ENCODE results near the gene HDAC3. TPM values are rescaled to one million over a fixed set of nuclear protein-coding genes. Genes with fewer than 3 reads are reported as not detected.

HDAC3 gene
- total RNA-seq, 1 experiment from 2014 or later: 66.8 TPM

DNA sequence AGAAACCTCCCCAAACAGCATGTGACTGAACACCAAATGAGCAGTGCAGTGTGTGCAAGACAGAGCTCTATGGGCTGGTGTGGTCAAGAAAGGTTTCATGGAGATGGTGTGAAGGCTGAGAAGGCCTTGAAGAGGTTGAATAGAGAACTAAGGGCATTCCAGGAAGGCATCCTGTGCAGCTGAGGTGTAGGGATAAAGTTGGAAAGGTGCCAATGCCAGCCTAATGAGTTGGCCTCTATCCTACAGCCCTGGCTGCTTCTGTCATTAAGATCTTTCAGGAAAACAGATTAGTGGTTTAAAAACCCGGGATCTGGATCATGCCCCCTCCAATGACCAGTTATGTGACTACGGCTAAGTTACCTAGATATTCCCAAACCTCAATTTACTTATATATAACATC, 4.0 kb downstream of the HDAC3 start:
- H3K27ac ChIP-seq (ENCODE audit: low read length): no peak overlapping the region
- DNase-seq: no peak
- BruUV-seq (replicated peaks): no TSS peak
- no peaks in the 10 kb centered on the region for H3K9me3 ChIP-seq (ENCODE audit: low read length)
- no peaks in the 10 kb centered on the region for H3F3A ChIP-seq (ENCODE audit: low read length, unreplicated experiment)
- no peak overlapping the region for H3K9ac ChIP-seq (ENCODE audit: low read length)
- no peaks in the 10 kb centered on the region for H3K27me3 ChIP-seq (ENCODE audit: low read length)
- intact Hi-C loops (cut with micrococcal nuclease): no loop called here
- no peak overlapping the region for H3K4me2 ChIP-seq (ENCODE audit: low read length)
- peaks cover 6% of the 10 kb centered on the region; the same call in 1 of the 2 replicates for H4K20me1 ChIP-seq (ENCODE audit: low read length)
- H3K79me2 ChIP-seq (ENCODE audit: low read length): peaks cover 50% of the 10 kb centered on the region
- no peaks in the 10 kb centered on the region; the same call in 1 of the 2 replicates for H3K36me3 ChIP-seq (ENCODE audit: low read depth, low read length)
- TF ChIP-seq, protein P1, sequence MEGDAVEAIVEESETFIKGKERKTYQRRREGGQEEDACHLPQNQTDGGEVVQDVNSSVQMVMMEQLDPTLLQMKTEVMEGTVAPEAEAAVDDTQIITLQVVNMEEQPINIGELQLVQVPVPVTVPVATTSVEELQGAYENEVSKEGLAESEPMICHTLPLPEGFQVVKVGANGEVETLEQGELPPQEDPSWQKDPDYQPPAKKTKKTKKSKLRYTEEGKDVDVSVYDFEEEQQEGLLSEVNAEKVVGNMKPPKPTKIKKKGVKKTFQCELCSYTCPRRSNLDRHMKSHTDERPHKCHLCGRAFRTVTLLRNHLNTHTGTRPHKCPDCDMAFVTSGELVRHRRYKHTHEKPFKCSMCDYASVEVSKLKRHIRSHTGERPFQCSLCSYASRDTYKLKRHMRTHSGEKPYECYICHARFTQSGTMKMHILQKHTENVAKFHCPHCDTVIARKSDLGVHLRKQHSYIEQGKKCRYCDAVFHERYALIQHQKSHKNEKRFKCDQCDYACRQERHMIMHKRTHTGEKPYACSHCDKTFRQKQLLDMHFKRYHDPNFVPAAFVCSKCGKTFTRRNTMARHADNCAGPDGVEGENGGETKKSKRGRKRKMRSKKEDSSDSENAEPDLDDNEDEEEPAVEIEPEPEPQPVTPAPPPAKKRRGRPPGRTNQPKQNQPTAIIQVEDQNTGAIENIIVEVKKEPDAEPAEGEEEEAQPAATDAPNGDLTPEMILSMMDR (conservative IDR thresholded peaks at IDR 0.05; ENCODE audit: low read depth, low read length): no peak
- TF ChIP-seq EZH2 (IDR thresholded peaks at IDR 0.05; ENCODE audit: low read length, unreplicated experiment): no peak
- no peak for TF ChIP-seq EZH2phosphoT487 (IDR thresholded peaks at IDR 0.05; ENCODE audit: borderline replicate concordance, low read length)
- POLR2A ChIA-PET (ENCODE audit: unreplicated experiment): interaction anchor here (0.6 kb wide), 1 partner anchor 24 kb away, joined by 4 read pairs; no protein-coding TSS in a partner anchor
- H3K4me3 ChIP-seq (ENCODE audit: low read length): no peak overlapping the region
- CTCF ChIA-PET: interaction anchor here (1.0 kb wide), 1 partner anchor 41 kb away, joined by 3 read pairs; no protein-coding TSS in a partner anchor
- H3K9me2 ChIP-seq (replicated peaks; ENCODE audit: low read length): no peaks in the 10 kb centered on the region
- no peak for ATAC-seq
- H3K4me1 ChIP-seq (ENCODE audit: insufficient read depth, low read length): peaks cover 16% of the 10 kb centered on the region; the same call in 1 of the 2 replicates
- no peak overlapping the region for H2AFZ ChIP-seq (ENCODE audit: low read length)

DNA sequence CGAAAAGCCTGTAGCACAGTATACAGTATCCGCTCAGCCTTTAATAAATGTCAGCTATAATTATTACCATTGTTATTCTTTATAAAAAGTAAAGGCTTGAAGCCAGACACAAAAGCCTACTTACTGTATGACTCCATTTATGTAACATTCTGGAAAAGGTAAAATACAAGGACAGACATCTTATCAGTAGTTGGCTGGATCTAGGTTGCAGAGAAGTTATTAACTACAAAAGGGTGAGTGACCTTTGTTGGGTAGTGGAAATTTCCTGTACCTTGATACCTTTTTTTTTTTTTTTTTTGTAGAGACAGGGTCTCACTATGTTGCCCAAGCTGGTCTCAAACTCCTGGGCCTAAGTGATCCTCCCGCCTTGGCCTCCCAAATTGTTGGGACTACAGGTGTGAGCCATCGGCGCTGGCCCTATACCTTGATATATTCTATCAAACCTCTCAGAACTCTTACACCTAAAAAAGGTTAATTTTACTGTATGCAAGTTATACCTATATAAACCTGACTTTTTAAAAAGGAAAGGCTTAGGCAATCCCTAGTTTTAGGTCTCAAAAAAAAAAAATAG, 6.0 kb downstream of the HDAC3 start:
- Histone ChIP-seq H3K36me3 (ENCODE audit: low read depth, low read length) (no peaks in the 10 kb centered on the region; the same call in 1 of the 2 replicates), H4K20me1 (ENCODE audit: low read length) (peaks cover 6% of the 10 kb centered on the region; the same call in 1 of the 2 replicates), H3F3A (ENCODE audit: low read length, unreplicated experiment) (no peaks in the 10 kb centered on the region), H3K9ac (ENCODE audit: low read length) (no peak overlapping the region), H3K27me3 (ENCODE audit: low read length) (no peaks in the 10 kb centered on the region), H3K27ac (ENCODE audit: low read length) (no peak overlapping the region), H3K9me2 (replicated peaks; ENCODE audit: low read length) (no peaks in the 10 kb centered on the region), H3K4me3 (ENCODE audit: low read length) (no peak overlapping the region), H3K9me3 (ENCODE audit: low read length) (no peaks in the 10 kb centered on the region), H3K4me2 (ENCODE audit: low read length) (no peak overlapping the region), H3K79me2 (ENCODE audit: low read length) (peaks cover 40% of the 10 kb centered on the region), H2AFZ (ENCODE audit: low read length) (no peak overlapping the region), H3K4me1 (ENCODE audit: insufficient read depth, low read length) (peaks cover 10% of the 10 kb centered on the region; the same call in 1 of the 2 replicates)
- POLR2A ChIA-PET (ENCODE audit: unreplicated experiment): interaction anchor here (0.6 kb wide), 1 partner anchor 300 kb away, joined by 13 read pairs; no protein-coding TSS in a partner anchor
- no TSS peak for BruUV-seq (replicated peaks)
- ATAC-seq: no peak
- intact Hi-C loops (cut with micrococcal nuclease): no loop called here
- TF ChIP-seq, protein P1 (conservative IDR thresholded peaks at IDR 0.05; ENCODE audit: low read depth, low read length): no peak
- TF ChIP-seq EZH2phosphoT487 (IDR thresholded peaks at IDR 0.05; ENCODE audit: borderline replicate concordance, low read length) (no peak), EZH2 (IDR thresholded peaks at IDR 0.05; ENCODE audit: low read length, unreplicated experiment) (no peak)
- no peak for DNase-seq
- CTCF ChIA-PET: no interaction called here

DNA sequence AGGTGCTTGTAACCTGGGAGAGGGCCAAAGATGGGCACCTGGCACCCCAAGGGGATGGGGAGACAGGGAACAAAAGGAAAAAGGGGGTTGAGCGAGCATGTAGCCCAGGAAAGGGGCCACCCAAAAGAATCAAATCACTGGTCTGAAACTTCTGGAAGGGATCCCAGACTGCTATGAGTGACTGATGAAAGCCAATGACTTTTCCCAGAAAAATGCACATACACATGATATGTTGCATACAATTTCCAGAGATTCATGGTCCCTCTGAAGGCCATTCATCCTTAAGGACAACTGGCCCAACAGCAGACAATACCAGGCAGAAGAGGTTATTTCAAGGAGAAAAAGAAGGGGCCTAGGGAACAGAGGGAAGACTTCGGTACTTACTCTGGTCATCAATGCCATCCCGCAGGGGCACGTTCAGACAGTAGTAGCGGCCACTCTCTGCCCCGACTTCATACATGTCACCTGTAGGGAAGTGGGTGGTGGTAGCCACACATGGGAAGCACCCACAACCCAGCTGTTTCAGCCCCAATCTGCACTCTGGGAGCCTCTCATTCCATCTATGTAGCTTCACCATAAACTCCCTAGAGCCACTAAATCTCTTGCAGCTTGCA, 8.4 kb downstream of the HDAC3 start:
- BruUV-seq (replicated peaks): no TSS peak
- no peaks in the 10 kb centered on the region for H3K4me1 ChIP-seq (ENCODE audit: insufficient read depth, low read length)
- H3K9me2 ChIP-seq (replicated peaks; ENCODE audit: low read length): no peaks in the 10 kb centered on the region
- DNase-seq (no peak), ATAC-seq (no peak)
- TF ChIP-seq, protein P1 (conservative IDR thresholded peaks at IDR 0.05; ENCODE audit: low read depth, low read length): no peak
- TF ChIP-seq EZH2 (IDR thresholded peaks at IDR 0.05; ENCODE audit: low read length, unreplicated experiment) (no peak), EZH2phosphoT487 (IDR thresholded peaks at IDR 0.05; ENCODE audit: borderline replicate concordance, low read length) (no peak)
- H3K9me3 ChIP-seq (ENCODE audit: low read length): no peaks in the 10 kb centered on the region
- intact Hi-C loops (cut with micrococcal nuclease): no loop called here
- H3K27me3 ChIP-seq (ENCODE audit: low read length): no peaks in the 10 kb centered on the region
- no peak overlapping the region for H3K4me3 ChIP-seq (ENCODE audit: low read length)
- peaks cover 4% of the 10 kb centered on the region; the same call in 1 of the 2 replicates for H3K36me3 ChIP-seq (ENCODE audit: low read depth, low read length)
- ChIA-PET CTCF (no interaction called here), POLR2A (ENCODE audit: unreplicated experiment) (no interaction called here)
- H3K9ac ChIP-seq (ENCODE audit: low read length): no peak overlapping the region
- H3K4me2 ChIP-seq (ENCODE audit: low read length): no peak overlapping the region
- H3F3A ChIP-seq (ENCODE audit: low read length, unreplicated experiment): no peaks in the 10 kb centered on the region
- no peak overlapping the region for H3K27ac ChIP-seq (ENCODE audit: low read length)
- no peaks in the 10 kb centered on the region for H4K20me1 ChIP-seq (ENCODE audit: low read length)
- peaks cover 18% of the 10 kb centered on the region for H3K79me2 ChIP-seq (ENCODE audit: low read length)
- H2AFZ ChIP-seq (ENCODE audit: low read length): no peak overlapping the region

Measured in PC-3 (cell line).